Rectal smooth muscle tissue (tissue), 1 donor: ENCODE measurements around the gene MRPL55.

Experiments used
- H3K27ac ChIP-seq: one replicate; pipeline ENCODE4 v1.7.0; 2013; ENCODE audit warnings: low read depth, low read length, inconsistent platforms
- H3K27me3 ChIP-seq: one replicate; pipeline ENCODE4 v1.7.0; 2013; ENCODE audit warnings: low read length; ENCODE audit not compliant: control insufficient read depth, insufficient read depth
- H3K36me3 ChIP-seq: one replicate; pipeline ENCODE4 v1.7.0; 2013; ENCODE audit warnings: low read length; ENCODE audit not compliant: control insufficient read depth, insufficient read depth
- H3K4me1 ChIP-seq: one replicate; pipeline ENCODE4 v1.7.0; 2013; ENCODE audit warnings: low read length; ENCODE audit not compliant: control insufficient read depth, insufficient read depth
- H3K4me3 ChIP-seq: one replicate; pipeline ENCODE4 v1.7.0; 2013; ENCODE audit warnings: low read length
- H3K9ac ChIP-seq: one replicate; pipeline ENCODE4 v1.7.0; 2013; ENCODE audit warnings: low read length

The MRPL55 gene

GRCh38 chr1:228109962-228110488, 926 bp upstream of the MRPL55 start:
- Histone ChIP-seq H3K27ac (peak overlapping the region; percentile 90), H3K27me3 (no peaks in the 10 kb centered on the region), H3K4me3 (peak overlapping the region; percentile 76), H3K36me3 (peaks cover 8% of the 10 kb centered on the region), H3K4me1 (peaks cover 5% of the 10 kb centered on the region), H3K9ac (peak overlapping the region; percentile 72)

GRCh38 chr1:228108742-228109072, 392 bp downstream of the MRPL55 start:
- H3K4me3 ChIP-seq: peak overlapping the region; percentile 99
- H3K27me3 ChIP-seq: no peaks in the 10 kb centered on the region
- H3K9ac ChIP-seq: peak overlapping the region; percentile 96
- H3K36me3 ChIP-seq: peaks cover 8% of the 10 kb centered on the region
- peaks cover 7% of the 10 kb centered on the region for H3K4me1 ChIP-seq
- peak overlapping the region; percentile 93 for H3K27ac ChIP-seq

GRCh38 chr1:228108055-228108690, 926 bp downstream of the MRPL55 start:
- peaks cover 8% of the 10 kb centered on the region for H3K36me3 ChIP-seq

GRCh38 chr1:228107636-228108035, 1.5 kb downstream of the MRPL55 start:
- Histone ChIP-seq H3K4me1 (peaks cover 8% of the 10 kb centered on the region), H3K27ac (no peak overlapping the region)

More at GRCh38 chr1:228108055-228108690, 926 bp downstream of the MRPL55 start:
- Histone ChIP-seq H3K27ac (peak overlapping the region; percentile 93), H3K4me1 (peaks cover 8% of the 10 kb centered on the region), H3K9ac (peak overlapping the region; percentile 96), H3K4me3 (peak overlapping the region; percentile 99), H3K27me3 (no peaks in the 10 kb centered on the region)

GRCh38 chr1:228106800-228107054, 2.4 kb downstream of the MRPL55 start:
- no peak overlapping the region for H3K9ac ChIP-seq
- H3K27me3 ChIP-seq: no peaks in the 10 kb centered on the region
- H3K4me3 ChIP-seq: no peak overlapping the region
- peaks cover 8% of the 10 kb centered on the region for H3K36me3 ChIP-seq
- H3K27ac ChIP-seq: no peak overlapping the region
- H3K4me1 ChIP-seq: peaks cover 8% of the 10 kb centered on the region

More at GRCh38 chr1:228107636-228108035, 1.5 kb downstream of the MRPL55 start:
- Histone ChIP-seq H3K9ac (no peak overlapping the region), H3K4me3 (no peak overlapping the region), H3K36me3 (peaks cover 8% of the 10 kb centered on the region), H3K27me3 (no peaks in the 10 kb centered on the region)

GRCh38 chr1:228105996-228106799, 2.9 kb downstream of the MRPL55 start:
- no peak overlapping the region for H3K9ac ChIP-seq
- no peak overlapping the region for H3K27ac ChIP-seq
- H3K36me3 ChIP-seq: peaks cover 8% of the 10 kb centered on the region
- H3K4me1 ChIP-seq: peaks cover 8% of the 10 kb centered on the region
- H3K4me3 ChIP-seq: no peak overlapping the region
- no peaks in the 10 kb centered on the region for H3K27me3 ChIP-seq

DNA sequence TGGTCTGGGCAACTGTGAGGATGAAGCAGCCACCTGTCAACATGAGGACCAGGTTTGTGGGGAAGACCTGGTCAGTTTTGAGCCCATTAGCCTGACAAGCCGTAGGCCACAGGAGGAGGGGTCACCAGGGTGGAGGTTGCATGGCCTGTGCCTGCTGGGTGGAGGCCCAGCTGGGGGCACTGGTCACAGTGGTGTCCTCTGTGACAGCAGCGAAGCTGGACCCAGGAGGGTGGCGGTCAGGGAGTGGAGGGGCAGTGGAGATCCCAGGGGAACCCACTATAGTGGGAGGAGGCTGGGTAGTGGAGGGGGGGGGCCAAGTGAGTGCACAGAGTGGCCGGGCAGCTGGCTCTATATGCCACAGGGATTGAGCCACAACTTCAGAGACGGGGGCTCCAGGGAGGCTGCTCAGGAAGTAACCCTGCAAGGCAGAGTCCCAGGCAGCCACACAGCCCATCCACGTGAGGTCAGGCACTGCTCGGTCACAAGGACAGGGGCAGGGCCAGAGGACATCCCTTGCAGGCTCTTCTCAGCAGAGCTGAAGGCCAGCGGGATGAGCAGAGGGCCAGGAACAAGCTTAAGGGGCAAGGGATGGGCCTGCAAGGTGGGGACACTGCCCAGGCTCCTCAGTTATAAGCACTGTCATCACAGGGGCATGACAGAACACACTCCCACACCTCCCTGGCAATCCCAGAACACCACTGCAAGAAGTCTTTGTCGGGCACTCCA, 3.7 kb downstream of the MRPL55 start:
- peaks cover 8% of the 10 kb centered on the region for H3K36me3 ChIP-seq
- no peak overlapping the region for H3K9ac ChIP-seq
- H3K27ac ChIP-seq: no peak overlapping the region
- H3K27me3 ChIP-seq: no peaks in the 10 kb centered on the region
- peaks cover 8% of the 10 kb centered on the region for H3K4me1 ChIP-seq
- no peak overlapping the region for H3K4me3 ChIP-seq

DNA sequence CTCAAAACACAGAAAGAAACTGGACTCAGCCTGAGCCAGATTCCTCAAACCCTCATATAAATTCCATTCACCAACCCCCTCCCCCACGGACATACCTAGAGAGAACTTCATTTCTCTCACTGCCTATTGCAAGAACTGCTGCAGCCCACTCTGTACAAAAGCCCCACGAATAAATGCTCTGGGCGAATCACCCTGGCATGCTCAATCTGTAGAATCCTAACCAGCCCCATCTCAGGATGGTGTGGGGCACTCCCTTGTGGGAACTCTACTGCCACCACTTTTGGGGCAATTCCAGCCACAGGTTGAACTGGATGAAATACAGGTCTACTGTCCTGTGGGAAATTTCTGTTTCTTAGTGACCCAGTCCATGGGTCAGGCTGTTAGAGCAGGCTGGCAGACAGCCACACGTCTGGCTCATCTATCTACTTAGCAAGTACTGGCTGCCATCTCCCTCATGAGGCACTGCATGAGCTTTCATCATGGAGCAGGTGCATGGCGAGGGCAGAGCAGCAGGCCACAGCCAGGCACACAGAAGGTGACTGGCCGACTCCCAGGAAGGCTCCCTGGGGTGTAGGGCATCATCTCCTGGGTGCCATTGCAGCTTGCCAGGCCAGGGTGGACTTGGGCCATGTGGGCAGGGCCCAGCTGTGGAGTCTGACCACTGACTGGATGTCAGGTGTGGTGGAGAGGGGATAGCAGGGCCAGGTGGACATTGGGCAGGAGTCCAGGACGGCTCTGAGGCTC, 4.4 kb downstream of the MRPL55 start:
- H3K36me3 ChIP-seq: peaks cover 12% of the 10 kb centered on the region
- H3K9ac ChIP-seq: no peak overlapping the region
- H3K4me1 ChIP-seq: peaks cover 8% of the 10 kb centered on the region
- peak overlapping the region; percentile 19 for H3K27ac ChIP-seq
- no peaks in the 10 kb centered on the region for H3K27me3 ChIP-seq
- H3K4me3 ChIP-seq: no peak overlapping the region

DNA sequence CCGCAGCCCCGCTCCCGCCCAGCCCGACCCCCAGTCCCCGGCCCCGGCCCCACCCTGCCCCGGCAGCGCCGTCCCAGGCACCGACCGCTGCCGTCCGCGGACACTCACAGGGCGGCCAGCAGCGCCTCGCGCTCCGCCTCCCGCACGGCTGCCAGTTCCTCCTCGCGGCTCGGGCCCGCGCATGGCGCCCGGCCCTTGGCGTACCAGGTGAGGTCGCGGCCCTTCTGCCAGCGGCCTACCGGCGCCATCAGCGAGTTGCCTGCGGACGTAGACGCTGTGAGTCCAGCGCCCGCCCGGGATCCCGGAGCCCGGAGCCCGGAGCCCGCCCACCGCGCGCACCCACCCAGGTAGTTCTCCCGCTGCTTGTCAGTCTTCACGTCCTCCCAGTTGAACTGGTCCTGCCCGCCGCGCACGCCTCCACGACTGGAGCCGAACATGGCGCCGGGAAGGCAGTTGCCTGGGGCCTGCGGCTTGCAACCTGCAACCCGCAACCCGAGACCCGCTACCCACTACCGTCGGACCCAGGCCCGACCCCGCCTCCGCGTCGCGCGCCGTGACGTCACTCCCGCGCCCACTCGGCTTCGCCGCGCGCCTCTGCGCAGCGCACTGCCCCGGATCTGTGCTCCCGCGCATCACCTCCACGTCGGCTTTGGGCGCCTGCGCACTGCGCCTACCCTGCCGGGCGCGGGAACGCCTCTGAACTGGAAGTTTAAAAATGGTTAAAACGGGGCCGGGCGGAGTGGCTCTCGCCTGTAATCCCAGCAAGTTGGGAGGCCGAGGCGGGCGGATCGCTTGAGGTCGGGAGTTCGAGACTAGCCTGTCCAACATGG, 6.1 kb downstream of the MRPL55 start, which contains the start of gene C1orf35:
Gene C1orf35, minus strand, starts transcription at position 535 of the 830 bp plus-strand sequence. Its CDS starts 98 bp downstream, at position 437.
- Histone ChIP-seq H3K4me1 (peaks cover 3% of the 10 kb centered on the region), H3K4me3 (peak within 1 kb of the TSS; percentile 91), H3K27me3 (no peaks in the 10 kb centered on the region), H3K36me3 (peaks cover 25% of the 10 kb centered on the region), H3K9ac (peak within 1 kb of the TSS; percentile 77), H3K27ac (peak within 1 kb of the TSS; percentile 90)

- Histone ChIP-seq H3K36me3 (peaks cover 28% of the 10 kb centered on the region), H3K27ac (peak overlapping the region; percentile 90), H3K9ac (peak overlapping the region; percentile 13), H3K4me3 (peak overlapping the region; percentile 91), H3K4me1 (peaks cover 3% of the 10 kb centered on the region), H3K27me3 (no peaks in the 10 kb centered on the region)
Observed at GRCh38 chr1:228101994-228102790, 6.9 kb downstream of the MRPL55 start.

DNA sequence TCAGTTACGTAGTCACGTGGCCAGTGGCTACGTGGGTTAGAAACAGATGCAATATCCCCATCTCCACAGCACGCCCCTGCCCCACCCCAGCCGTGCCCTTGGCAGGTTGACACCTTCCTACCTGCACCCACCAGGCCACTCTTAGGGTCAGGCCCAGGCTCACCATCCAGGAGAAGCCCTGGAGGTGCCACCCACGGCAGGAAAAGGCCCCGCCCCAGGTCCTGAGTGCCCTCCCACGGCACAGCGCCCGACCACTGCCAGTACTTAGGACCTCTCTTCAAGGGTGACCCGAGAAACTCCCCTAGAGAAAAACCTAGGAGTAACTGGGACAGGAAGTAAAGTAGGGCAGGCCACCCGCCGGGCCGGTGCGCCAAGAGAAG, 7.5 kb downstream of the MRPL55 start:
- peaks cover 3% of the 10 kb centered on the region for H3K4me1 ChIP-seq
- H3K36me3 ChIP-seq: peaks cover 33% of the 10 kb centered on the region
- H3K4me3 ChIP-seq: peak overlapping the region; percentile 91
- H3K27ac ChIP-seq: no peak overlapping the region
- no peak overlapping the region for H3K9ac ChIP-seq
- no peaks in the 10 kb centered on the region for H3K27me3 ChIP-seq
